ENCODE measurements around the gene AKT3. TPM values are rescaled to one million over a fixed set of nuclear protein-coding genes. Genes with fewer than 3 reads are reported as not detected.

Gene AKT3
- polyA plus RNA-seq, 1 donor (not counting 4 experiments of a cell fraction or from before 2014, with no cell fraction given) = 2.9 TPM

DNA sequence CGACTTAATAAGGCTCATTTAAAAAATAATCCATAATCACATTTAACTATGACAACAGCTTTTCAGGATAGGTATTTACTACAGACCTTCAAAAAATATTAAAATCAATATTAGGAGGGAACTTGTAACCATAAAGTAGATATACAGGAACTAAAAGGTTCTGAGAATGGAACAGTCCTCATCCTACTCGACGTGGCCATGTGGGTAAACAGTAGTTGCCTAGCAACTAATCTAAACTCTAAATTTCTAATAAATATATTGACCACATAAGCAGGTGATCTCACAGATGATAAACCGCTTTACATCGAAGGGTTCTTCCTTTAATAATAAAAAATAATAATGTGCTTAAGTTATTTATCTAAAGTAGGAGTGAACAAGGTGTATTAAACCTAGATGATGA is 7.9 kb downstream of the AKT3 start:
- Histone ChIP-seq H3K4me1 (ENCODE audit: control insufficient read depth, extremely low read depth, insufficient read depth, low read length) (peaks cover 3% of the 10 kb centered on the region), H3K79me2 (ENCODE audit: control insufficient read depth, insufficient read depth, low read length) (no peaks in the 10 kb centered on the region), H3K9me1 (ENCODE audit: control insufficient read depth, extremely low read depth, insufficient read depth, low read length) (no peaks in the 10 kb centered on the region), H2AFZ (ENCODE audit: control insufficient read depth, low read length) (no peak overlapping the region), H3K36me3 (ENCODE audit: control insufficient read depth in 2 of 2, extremely low read depth in 1 of 2, insufficient read depth in 2 of 2, low read length in 2 of 2) (no peaks in the 10 kb centered on the region), H3K9me3 (ENCODE audit: control insufficient read depth, low read depth, low read length) (no peaks in the 10 kb centered on the region), H3K27ac (ENCODE audit: control insufficient read depth, insufficient read depth, low read length) (no peak overlapping the region), H3K9ac (ENCODE audit: control insufficient read depth, extremely low read depth, insufficient read depth, low read length) (no peak overlapping the region), H4K20me1 (ENCODE audit: control insufficient read depth, extremely low read depth, insufficient read depth, low read length) (no peaks in the 10 kb centered on the region), H3K4me2 (ENCODE audit: control insufficient read depth, extremely low read depth, insufficient read depth, low read depth, low read length) (no peak overlapping the region), H3K4me3 (ENCODE audit: control insufficient read depth in 2 of 3, extremely low read depth in 1 of 3, insufficient read depth in 2 of 3, low read depth in 1 of 3, low read length in 3 of 3) (no peak overlapping the region), H3K27me3 (ENCODE audit: control insufficient read depth, extremely low read depth, insufficient read depth, low read length) (peaks cover 5% of the 10 kb centered on the region)
- dilution Hi-C loops (cut with MboI; ENCODE audit: extremely low pct_ligation_motif_present, low sequenced_read_pairs) = no loop called here
- DNase-seq (ENCODE audit: low read depth, low spot score) = no peak
- TF ChIP-seq, protein P1, sequence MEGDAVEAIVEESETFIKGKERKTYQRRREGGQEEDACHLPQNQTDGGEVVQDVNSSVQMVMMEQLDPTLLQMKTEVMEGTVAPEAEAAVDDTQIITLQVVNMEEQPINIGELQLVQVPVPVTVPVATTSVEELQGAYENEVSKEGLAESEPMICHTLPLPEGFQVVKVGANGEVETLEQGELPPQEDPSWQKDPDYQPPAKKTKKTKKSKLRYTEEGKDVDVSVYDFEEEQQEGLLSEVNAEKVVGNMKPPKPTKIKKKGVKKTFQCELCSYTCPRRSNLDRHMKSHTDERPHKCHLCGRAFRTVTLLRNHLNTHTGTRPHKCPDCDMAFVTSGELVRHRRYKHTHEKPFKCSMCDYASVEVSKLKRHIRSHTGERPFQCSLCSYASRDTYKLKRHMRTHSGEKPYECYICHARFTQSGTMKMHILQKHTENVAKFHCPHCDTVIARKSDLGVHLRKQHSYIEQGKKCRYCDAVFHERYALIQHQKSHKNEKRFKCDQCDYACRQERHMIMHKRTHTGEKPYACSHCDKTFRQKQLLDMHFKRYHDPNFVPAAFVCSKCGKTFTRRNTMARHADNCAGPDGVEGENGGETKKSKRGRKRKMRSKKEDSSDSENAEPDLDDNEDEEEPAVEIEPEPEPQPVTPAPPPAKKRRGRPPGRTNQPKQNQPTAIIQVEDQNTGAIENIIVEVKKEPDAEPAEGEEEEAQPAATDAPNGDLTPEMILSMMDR (optimal IDR thresholded peaks at IDR 0.05 in 1 of 3, IDR thresholded peaks at IDR 0.05 in 1 of 3, conservative IDR thresholded peaks at IDR 0.05 in 1 of 3; ENCODE audit: extremely low read depth in 1 of 3, insufficient read depth in 2 of 3, low read length in 3 of 3) = no peak
- TF ChIP-seq EZH2 (IDR thresholded peaks at IDR 0.05; ENCODE audit: low read length) = no peak
- FAIRE-seq = no peak

- H3K4me1 ChIP-seq (ENCODE audit: control insufficient read depth, extremely low read depth, insufficient read depth, low read length) = peaks cover 3% of the 10 kb centered on the region
- no peaks in the 10 kb centered on the region for H3K9me3 ChIP-seq (ENCODE audit: control insufficient read depth, low read depth, low read length)
- FAIRE-seq = no peak
- TF ChIP-seq, protein P1 (optimal IDR thresholded peaks at IDR 0.05 in 1 of 3, IDR thresholded peaks at IDR 0.05 in 1 of 3, conservative IDR thresholded peaks at IDR 0.05 in 1 of 3; ENCODE audit: extremely low read depth in 1 of 3, insufficient read depth in 2 of 3, low read length in 3 of 3) = no peak
- no peak for TF ChIP-seq EZH2 (IDR thresholded peaks at IDR 0.05; ENCODE audit: low read length)
- H3K79me2 ChIP-seq (ENCODE audit: control insufficient read depth, insufficient read depth, low read length) = no peaks in the 10 kb centered on the region
- no peaks in the 10 kb centered on the region for H4K20me1 ChIP-seq (ENCODE audit: control insufficient read depth, extremely low read depth, insufficient read depth, low read length)
- no peak overlapping the region for H3K4me2 ChIP-seq (ENCODE audit: control insufficient read depth, extremely low read depth, insufficient read depth, low read depth, low read length)
- DNase-seq (ENCODE audit: low read depth, low spot score) = no peak
- H3K27ac ChIP-seq (ENCODE audit: control insufficient read depth, insufficient read depth, low read length) = no peak overlapping the region
- H3K4me3 ChIP-seq (ENCODE audit: control insufficient read depth in 2 of 3, extremely low read depth in 1 of 3, insufficient read depth in 2 of 3, low read depth in 1 of 3, low read length in 3 of 3) = no peak overlapping the region
- H3K9ac ChIP-seq (ENCODE audit: control insufficient read depth, extremely low read depth, insufficient read depth, low read length) = no peak overlapping the region
- peaks cover 4% of the 10 kb centered on the region for H3K27me3 ChIP-seq (ENCODE audit: control insufficient read depth, extremely low read depth, insufficient read depth, low read length)
- no peak overlapping the region for H2AFZ ChIP-seq (ENCODE audit: control insufficient read depth, low read length)
- no peaks in the 10 kb centered on the region for H3K9me1 ChIP-seq (ENCODE audit: control insufficient read depth, extremely low read depth, insufficient read depth, low read length)
- dilution Hi-C loops (cut with MboI; ENCODE audit: extremely low pct_ligation_motif_present, low sequenced_read_pairs) = no loop called here
- no peaks in the 10 kb centered on the region for H3K36me3 ChIP-seq (ENCODE audit: control insufficient read depth in 2 of 2, extremely low read depth in 1 of 2, insufficient read depth in 2 of 2, low read length in 2 of 2)
Observed at GRCh38 chr1:243841507-243841906, 8.5 kb downstream of the AKT3 start.
